Erythroblast (primary cell): ENCODE data around the gene TIGD2.

Experiments
- GATA1 ChIP-seq: IDR thresholded peaks from 2 replicates; pipeline ENCODE4 v1.6.1; 2011; ENCODE audit warnings: low read depth, mild to moderate bottlenecking, control low read depth, low read length, moderate library complexity
- POLR2A ChIP-seq: IDR thresholded peaks from 2 replicates; pipeline ENCODE4 v1.6.1; 2011; ENCODE audit warnings: mild to moderate bottlenecking, low read length

GRCh38 chr4:89077761-89078160, 33.6 kb upstream of the TIGD2 start:
- TF ChIP-seq POLR2A (no peak), GATA1 (no peak)
